Measurements from ENCODE around the gene HIGD1C.

DNA sequence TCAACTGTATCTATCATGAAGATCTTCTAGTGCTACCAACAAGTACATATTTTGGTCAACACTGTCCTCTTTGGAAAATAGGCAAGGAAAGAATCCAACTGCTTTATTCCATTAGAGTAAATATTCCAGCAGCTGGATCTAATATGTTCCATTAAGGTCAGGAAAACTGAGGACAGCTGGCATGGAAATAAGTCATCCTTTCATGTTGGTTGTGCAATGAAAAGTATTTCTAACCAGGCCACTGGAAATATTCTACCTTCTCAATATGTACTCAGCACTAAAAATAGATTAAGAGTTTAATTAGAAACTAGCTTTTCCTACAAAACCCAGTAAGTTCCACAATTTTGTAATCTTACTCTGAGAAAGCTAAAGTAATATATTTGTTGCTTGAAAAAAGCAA is 19.6 kb downstream of the HIGD1C start:
- TF ChIP-seq CTCF (conservative IDR thresholded peaks at IDR 0.05) = no peak
- no peak for TF ChIP-seq EZH2 (IDR thresholded peaks at IDR 0.05; ENCODE audit: low read depth)
